Caco-2 (cell line): ENCODE data around the gene ATAD3B. TPM values are rescaled to one million over a fixed set of nuclear protein-coding genes. Genes with fewer than 3 reads are reported as not detected.
"Not testable (repeated sequence)": the region's sequence is repeated elsewhere in the genome, so short reads cannot be mapped to it uniquely, and the experiment has no call there.

Experiments used
- BruUV-seq: library from RNA; stranded (reverse); fragments of 400-500 nt; replicated peaks from 2 replicates; lab custom pipeline; 2021; lab: Mats Ljungman, UMichigan
- CTCF ChIA-PET: fragments of 300-600 bp; sonication (Branson Sonifier 250); formaldehyde crosslinking; loops from one replicate; lab custom pipeline; 2022; ENCODE audit warnings: antibody characterized with exemption; lab: Charles Lee
- POLR2A ChIA-PET: fragments of 300-600 bp; sonication (Branson Sonifier 250); formaldehyde crosslinking; loops from one replicate; lab custom pipeline; 2022; ENCODE audit warnings: antibody characterized with exemption; lab: Charles Lee
- DNase-seq, 2 experiments: peaks; one replicate each; pipeline versions ENCODE4 v3.0.0 to v3.0.0-alpha.2; 2020 to 2022
- H3K27me3 ChIP-seq: replicated peaks from 2 replicates; pipeline ENCODE4 v1.6.0; 2011; ENCODE audit warnings: low read length; ENCODE audit not compliant: control insufficient read depth, insufficient read depth
- H3K36me3 ChIP-seq: 2 replicates; pipeline ENCODE4 v1.5.1; 2011; ENCODE audit warnings: low read length; ENCODE audit not compliant: control insufficient read depth, insufficient read depth
- H3K4me1 ChIP-seq: fragments of 250-450 bp; sonication (Bioruptor Pico); 2 replicates; pipeline ENCODE4 v1.5.1; 2020; ENCODE audit warnings: mild to moderate bottlenecking
- H3K4me3 ChIP-seq: 2 replicates; pipeline ENCODE4 v1.5.1; 2011; ENCODE audit warnings: low read depth, mild to moderate bottlenecking, control low read depth, low read length
- H3K9me3 ChIP-seq: fragments of 250-450 bp; sonication (Bioruptor Pico); 2 replicates; pipeline ENCODE4 v1.5.1; 2020; ENCODE audit warnings: mild to moderate bottlenecking, moderate library complexity
- H3K27ac Mint-ChIP-seq: one replicate; pipeline ENCODE4 v1.8.0; 2022; ENCODE audit warnings: mixed read lengths; ENCODE audit not compliant: unreplicated experiment
- H3K27me3 Mint-ChIP-seq: one replicate; pipeline ENCODE4 v1.8.0; 2022; ENCODE audit warnings: mixed read lengths; ENCODE audit not compliant: insufficient read depth, unreplicated experiment
- H3K36me3 Mint-ChIP-seq: one replicate; pipeline ENCODE4 v1.8.0; 2022; ENCODE audit warnings: mild to moderate bottlenecking, mixed read lengths; ENCODE audit not compliant: insufficient read depth, unreplicated experiment
- H3K4me1 Mint-ChIP-seq: one replicate; pipeline ENCODE4 v1.8.0; 2022; ENCODE audit warnings: low read depth, mixed read lengths; ENCODE audit not compliant: unreplicated experiment
- H3K4me3 Mint-ChIP-seq: one replicate; pipeline ENCODE4 v1.8.0; 2022; ENCODE audit warnings: mild to moderate bottlenecking, moderate library complexity, mixed read lengths; ENCODE audit not compliant: unreplicated experiment
- H3K9me3 Mint-ChIP-seq: one replicate; pipeline ENCODE4 v1.8.0; 2022; ENCODE audit warnings: mixed read lengths; ENCODE audit not compliant: unreplicated experiment
- intact Hi-C: fragments of 100-400 bp; cut with micrococcal nuclease; formaldehyde crosslinking; loops from one replicate; pipeline ENCODE4 v1.10.0; 2022; ENCODE audit not compliant: unreplicated experiment
- total RNA-seq: library from RNA; stranded (reverse); gene quantifications from 2 replicates; pipeline ENCODE4 v1.2.3, GENCODE V29; 2022
- TF ChIP-seq, protein P1 (sequence below), 2 experiments: fragments of 200-600 bp in 1 of 2; IDR thresholded peaks; 1 replicate in 1 of 2; 2 replicates in 1 of 2; pipeline versions ENCODE4 v1.5.1 to v1.8.0; 2011 to 2022; ENCODE audit warnings: antibody characterized with exemption in 1 of 2, control low read depth in 1 of 2, inconsistent platforms in 1 of 2, low read depth in 1 of 2, low read length in 1 of 2, mild to moderate bottlenecking in 1 of 2, moderate library complexity in 1 of 2; ENCODE audit not compliant: insufficient read depth in 1 of 2, severe bottlenecking in 1 of 2, unreplicated experiment in 1 of 2

Gene ATAD3B
- total RNA-seq, 1 experiment from 2014 or later = 48.1 TPM

DNA sequence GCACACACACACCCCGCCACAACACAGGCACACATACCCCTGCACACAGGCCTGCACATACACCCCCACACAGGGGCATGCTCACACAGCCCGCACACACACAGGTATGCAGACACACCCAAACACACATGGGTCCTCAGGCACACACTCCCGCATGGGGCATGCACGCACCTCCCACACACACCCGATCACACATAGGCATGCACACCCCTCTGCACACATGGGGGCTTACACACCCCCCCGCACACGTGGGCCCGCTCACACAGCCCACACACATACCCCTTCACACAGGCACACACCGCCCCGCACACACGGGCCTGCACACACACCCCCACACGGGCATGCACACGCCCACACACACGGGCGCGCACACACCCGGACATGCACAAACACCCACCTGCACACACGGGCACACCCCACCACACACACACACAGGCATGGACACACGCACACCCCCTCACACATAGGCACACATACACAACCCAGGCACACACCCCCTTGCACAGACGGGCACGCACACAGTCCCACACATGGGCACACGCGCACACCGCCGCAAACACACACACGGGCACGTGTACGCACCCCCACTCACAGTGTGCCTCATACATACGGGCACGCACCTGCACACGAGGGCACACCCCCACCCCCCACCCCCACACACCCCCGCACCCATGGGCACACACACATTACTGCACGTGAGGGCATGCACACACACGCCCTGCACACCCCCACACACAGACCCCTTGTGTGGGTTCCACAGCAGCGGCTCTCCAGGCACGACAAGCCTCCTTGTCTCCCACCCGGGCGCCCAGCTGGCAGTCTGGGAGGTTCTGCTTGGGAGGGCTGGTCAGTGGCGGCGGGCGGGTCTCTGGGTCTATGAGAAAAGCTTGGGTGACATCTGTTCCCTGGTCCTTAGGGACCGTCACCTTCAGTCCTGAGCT is 8.3 kb downstream of the ATAD3B start:
- no TSS peak for BruUV-seq
- TF ChIP-seq, protein P1, sequence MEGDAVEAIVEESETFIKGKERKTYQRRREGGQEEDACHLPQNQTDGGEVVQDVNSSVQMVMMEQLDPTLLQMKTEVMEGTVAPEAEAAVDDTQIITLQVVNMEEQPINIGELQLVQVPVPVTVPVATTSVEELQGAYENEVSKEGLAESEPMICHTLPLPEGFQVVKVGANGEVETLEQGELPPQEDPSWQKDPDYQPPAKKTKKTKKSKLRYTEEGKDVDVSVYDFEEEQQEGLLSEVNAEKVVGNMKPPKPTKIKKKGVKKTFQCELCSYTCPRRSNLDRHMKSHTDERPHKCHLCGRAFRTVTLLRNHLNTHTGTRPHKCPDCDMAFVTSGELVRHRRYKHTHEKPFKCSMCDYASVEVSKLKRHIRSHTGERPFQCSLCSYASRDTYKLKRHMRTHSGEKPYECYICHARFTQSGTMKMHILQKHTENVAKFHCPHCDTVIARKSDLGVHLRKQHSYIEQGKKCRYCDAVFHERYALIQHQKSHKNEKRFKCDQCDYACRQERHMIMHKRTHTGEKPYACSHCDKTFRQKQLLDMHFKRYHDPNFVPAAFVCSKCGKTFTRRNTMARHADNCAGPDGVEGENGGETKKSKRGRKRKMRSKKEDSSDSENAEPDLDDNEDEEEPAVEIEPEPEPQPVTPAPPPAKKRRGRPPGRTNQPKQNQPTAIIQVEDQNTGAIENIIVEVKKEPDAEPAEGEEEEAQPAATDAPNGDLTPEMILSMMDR (IDR thresholded peaks at IDR 0.05; ENCODE audit: insufficient read depth in 1 of 2, low read depth in 1 of 2, low read length in 1 of 2, severe bottlenecking in 1 of 2, unreplicated experiment in 1 of 2) = no peak
- Mint-ChIP-seq H3K36me3 (peaks cover 67% of the 10 kb centered on the region), H3K4me1 (no peaks in the 10 kb centered on the region), H3K27ac (no peak overlapping the region), H3K27me3 (no peaks in the 10 kb centered on the region), H3K4me3 (no peak overlapping the region), H3K9me3 (no peaks in the 10 kb centered on the region)
- Histone ChIP-seq H3K4me3 (no peak overlapping the region), H3K9me3 (no peaks in the 10 kb centered on the region), H3K27me3 (no peaks in the 10 kb centered on the region), H3K36me3 (no peaks in the 10 kb centered on the region), H3K4me1 (no peaks in the 10 kb centered on the region)
- ChIA-PET CTCF (no interaction called here), POLR2A (no interaction called here)
- no peak for DNase-seq
- intact Hi-C loops = no loop called here

DNA sequence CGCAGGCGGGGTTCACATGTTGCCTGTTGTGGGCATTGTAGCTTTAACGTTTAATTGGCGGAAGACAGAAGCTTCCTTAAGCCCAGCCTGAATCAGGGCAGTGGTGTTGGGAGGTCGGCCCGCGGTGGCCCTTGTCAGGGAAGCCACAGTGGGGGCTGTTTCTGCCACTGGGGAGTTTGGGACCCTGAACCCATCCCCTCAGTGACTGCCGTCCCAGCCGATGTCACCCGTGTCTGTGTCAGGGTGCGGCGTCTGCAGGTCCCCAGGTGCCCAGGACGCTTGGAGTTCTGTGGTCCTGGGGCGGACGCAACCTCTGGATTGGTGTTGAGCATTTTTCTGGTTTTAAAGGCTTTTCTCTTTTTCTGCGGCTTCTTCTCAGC is 8.9 kb downstream of the ATAD3B start:
- H3K4me1 Mint-ChIP-seq, H3K27me3 Mint-ChIP-seq, H3K27ac Mint-ChIP-seq, H3K9me3 Mint-ChIP-seq, H3K36me3 ChIP-seq, H3K4me3 ChIP-seq, DNase-seq, H3K4me3 Mint-ChIP-seq, H3K27me3 ChIP-seq, BruUV-seq, intact Hi-C loops, POLR2A ChIA-PET, H3K9me3 ChIP-seq, CTCF ChIA-PET, H3K4me1 ChIP-seq: not testable (repeated sequence)
- H3K36me3 Mint-ChIP-seq = peaks cover 71% of the 10 kb centered on the region

DNA sequence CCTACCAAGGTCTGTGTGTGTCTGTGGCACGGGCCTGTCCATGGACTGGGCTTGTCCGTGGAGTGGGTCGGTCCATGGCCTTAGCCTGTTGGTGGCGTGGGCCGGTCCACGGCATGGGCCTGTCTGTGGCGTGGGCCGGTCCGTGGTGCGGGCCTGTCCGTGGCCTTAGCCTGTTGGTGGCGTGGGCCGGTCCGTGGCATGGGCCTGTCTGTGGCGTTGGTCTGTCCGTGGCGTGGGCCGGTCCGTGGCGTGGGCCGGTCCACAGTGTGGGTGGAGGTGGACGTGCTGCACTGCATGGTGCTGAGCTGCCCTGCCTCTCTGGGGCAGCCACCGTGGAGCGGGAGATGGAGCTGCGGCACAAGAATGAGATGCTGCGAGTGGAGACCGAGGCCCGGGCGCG is 10.2 kb downstream of the ATAD3B start:
- BruUV-seq, H3K4me1 Mint-ChIP-seq, POLR2A ChIA-PET, H3K27me3 Mint-ChIP-seq, DNase-seq, CTCF ChIA-PET, H3K27me3 ChIP-seq, H3K4me1 ChIP-seq, H3K9me3 ChIP-seq, H3K36me3 ChIP-seq, H3K4me3 Mint-ChIP-seq, intact Hi-C loops, H3K4me3 ChIP-seq, H3K27ac Mint-ChIP-seq, H3K9me3 Mint-ChIP-seq: not testable (repeated sequence)
- peaks cover 71% of the 10 kb centered on the region for H3K36me3 Mint-ChIP-seq

DNA sequence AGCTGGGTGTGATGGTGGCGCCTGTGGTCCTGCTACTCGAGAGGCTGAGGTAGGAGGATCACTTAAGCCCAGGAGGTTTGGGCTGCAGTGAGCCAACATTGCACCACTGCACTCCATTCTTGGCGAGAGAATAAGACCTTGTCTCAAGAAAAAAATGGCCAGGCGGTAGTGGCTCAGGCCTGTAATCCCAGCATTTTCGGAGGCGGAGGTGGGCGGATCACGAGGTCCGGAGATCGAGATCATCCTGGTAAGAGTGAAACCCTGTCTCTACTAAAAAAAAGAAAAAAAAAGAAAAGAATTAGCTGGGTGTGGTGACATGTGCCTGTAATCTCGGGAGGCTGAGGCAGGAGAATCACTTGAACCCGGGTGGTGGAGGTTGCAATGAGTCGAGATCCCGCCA is 11.3 kb downstream of the ATAD3B start:
- Mint-ChIP-seq H3K4me3 (no peak overlapping the region), H3K27me3 (no peaks in the 10 kb centered on the region), H3K27ac (no peak overlapping the region), H3K9me3 (no peaks in the 10 kb centered on the region), H3K36me3 (peaks cover 70% of the 10 kb centered on the region), H3K4me1 (no peaks in the 10 kb centered on the region)
- ChIA-PET POLR2A (no interaction called here), CTCF (no interaction called here)
- Histone ChIP-seq H3K36me3 (no peaks in the 10 kb centered on the region), H3K4me3 (no peak overlapping the region), H3K4me1 (no peaks in the 10 kb centered on the region), H3K9me3 (no peaks in the 10 kb centered on the region), H3K27me3 (no peaks in the 10 kb centered on the region)
- TF ChIP-seq, protein P1 (IDR thresholded peaks at IDR 0.05; ENCODE audit: insufficient read depth in 1 of 2, low read depth in 1 of 2, low read length in 1 of 2, severe bottlenecking in 1 of 2, unreplicated experiment in 1 of 2) = no peak
- intact Hi-C loops = no loop called here
- no peak for DNase-seq
- BruUV-seq = no TSS peak
